ENCODE data around the gene PKN2.

The PKN2 gene
- total RNA-seq = 24.1 to 72.5 (median 41.0) reads per million in 17 experiments

DNA sequence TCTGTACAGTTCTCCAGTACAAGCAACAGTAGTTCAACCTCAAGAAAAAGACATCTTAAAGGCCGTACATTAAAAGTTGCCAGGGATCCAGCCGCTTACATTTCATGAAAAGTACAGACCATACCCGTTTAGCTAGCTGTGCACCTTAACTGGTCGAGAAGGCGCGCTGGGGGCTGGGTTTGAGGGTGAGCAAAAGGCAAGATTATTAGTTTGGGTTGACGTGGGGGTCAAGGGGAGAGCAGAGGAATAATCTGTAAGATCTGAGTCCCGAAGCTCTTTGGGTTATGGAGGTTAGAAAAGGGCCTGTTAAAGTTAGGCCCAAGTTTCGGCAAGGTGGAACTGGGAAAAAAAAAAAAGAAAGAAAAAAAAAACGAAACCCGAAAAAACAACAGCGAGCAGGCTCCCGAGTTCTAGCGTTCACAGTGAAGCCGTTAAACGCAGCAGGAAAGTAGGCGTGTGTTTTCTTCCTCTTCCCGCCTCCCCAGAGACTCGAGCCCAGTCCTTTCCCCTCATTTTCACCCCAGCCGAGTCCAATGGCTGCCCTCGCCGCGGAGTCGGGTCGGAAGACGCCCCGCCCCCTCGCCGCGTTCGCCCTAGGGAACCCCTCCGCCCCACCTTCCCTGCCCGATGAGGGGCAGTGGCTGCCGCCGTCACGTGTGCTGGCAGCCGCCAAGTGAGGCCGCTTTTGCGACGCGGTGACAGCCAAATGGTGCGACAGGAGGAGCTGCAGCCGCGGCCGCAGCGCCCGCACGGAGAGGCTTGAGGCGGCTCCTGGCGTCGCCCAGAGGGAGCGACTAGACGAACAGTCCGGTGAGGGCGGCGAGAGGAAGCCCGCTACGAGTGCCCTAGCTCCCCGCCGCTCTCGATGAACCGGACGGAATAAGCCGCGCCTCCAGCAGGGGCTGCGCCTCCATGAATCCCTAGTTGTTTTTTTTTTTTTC is at the start of gene PKN2:
PKN2 (plus strand) TSS at position 733 of the 941 bp plus-strand sequence. CDS start 308 bp downstream, outside the sequence.
- peak; percentile 99 to 100 (median 100) for DNase-seq

DNA sequence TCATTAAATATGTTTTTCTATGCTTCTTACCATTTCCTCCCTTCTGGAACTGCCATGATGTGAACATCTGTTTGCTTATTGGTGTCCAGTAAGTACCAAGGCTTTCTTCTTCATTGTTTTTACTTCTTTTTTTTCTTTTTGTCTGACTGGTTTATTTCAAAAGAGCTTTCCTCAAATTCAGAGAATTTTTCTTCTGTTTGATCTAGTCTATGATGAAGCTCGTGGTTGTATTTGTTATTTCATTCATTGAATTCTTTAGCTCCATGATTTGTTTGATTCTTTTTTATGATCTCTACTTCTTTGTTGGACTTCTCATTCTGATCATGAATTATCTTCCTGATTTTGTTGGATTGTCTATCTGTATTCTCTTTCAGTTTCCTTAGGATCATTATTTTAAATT is 49.5 kb upstream of the PKN2 start:
- DNase-seq = no peak

DNA sequence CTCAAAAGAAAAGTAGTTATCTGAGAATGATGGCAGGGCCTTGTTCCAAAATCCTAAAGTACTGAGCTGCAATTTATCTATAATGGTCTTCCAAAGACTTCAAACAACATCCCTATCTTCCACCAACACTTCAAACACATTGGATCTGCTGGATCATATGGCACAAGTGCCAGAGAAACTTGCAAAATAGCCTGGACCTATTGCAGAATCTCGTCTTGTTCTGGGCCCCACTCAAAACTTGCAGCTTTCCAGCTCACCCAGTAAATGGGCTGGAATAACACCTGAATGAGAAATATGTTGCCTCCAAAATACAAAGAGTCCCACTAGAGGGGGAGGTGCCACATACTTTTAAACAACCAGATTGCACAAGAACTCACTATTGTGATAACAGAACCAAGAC is 44.0 kb upstream of the PKN2 start:
- no peak for DNase-seq

DNA sequence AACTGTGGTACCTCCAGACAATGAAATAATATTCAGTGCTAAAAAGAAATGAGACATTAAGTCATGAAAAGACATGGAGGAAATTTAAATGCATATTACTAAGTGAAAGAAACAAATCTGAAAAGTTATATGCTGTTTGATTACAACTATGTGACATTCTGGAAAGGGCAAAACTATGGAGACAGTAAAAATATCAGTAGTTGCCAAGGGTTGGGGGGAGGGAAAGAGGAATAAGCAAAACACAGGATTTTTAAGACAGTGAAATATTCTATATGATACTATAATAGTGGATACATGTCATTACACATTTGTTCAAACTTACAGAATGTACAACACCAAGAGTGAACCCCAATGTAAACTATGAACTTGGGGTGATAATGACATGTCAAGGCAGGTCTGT is 38.2 kb upstream of the PKN2 start:
- DNase-seq = no peak

DNA sequence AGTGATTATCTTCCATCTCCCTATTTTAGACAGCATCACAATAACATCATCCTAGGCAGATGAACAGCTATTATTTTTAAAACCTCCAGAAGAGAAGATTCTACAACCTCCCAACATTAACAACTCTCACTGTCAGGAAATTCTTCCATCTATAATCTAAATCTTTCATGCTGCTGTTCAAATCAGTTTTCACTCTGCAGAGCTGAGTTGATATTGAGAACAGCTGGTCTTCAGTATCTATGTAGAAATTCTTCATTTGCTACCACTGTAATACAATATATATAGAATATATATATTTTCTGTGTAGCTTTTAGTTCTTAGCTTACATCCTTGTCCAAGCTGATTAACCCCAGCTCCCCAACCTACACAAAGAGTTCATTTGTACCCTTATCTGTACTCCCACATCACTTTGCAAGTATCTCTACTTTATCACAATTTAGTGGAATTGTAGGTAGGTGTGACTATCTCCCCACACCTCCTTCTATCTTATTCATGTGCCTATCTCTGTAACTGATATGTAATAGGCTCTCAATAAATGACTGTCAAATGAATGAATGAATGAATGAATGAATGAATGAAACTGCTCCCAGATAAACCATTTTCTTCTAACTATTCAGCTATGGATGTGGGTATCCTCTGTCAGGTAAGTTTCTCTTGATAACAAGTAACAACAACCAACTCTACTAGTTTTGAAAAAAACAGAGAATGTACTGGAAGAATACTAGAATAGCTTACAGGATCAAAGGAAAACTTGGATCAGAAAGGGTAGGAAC is 37.4 kb upstream of the PKN2 start:
- DNase-seq = no peak

DNA sequence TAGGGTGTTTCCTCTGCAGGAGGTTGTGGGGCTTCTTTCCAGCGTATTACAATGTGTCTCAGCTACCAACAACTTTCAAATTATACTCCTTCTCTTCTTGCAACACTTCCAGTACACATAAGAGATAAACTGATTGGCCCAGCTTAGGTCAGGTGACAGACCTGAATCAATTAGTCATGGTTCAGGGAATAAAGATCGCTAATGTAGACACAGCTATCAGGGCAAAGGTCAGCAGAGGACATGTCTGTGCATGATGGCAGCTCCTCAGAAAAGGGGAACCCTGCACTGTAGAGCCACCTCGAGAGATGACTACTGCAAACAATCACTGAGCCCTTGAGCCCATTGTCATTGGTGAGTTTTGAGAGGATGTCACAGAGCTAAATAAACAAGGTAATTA is 36.8 kb upstream of the PKN2 start:
- DNase-seq = peak; percentile 2 to 33 (median 10)

DNA sequence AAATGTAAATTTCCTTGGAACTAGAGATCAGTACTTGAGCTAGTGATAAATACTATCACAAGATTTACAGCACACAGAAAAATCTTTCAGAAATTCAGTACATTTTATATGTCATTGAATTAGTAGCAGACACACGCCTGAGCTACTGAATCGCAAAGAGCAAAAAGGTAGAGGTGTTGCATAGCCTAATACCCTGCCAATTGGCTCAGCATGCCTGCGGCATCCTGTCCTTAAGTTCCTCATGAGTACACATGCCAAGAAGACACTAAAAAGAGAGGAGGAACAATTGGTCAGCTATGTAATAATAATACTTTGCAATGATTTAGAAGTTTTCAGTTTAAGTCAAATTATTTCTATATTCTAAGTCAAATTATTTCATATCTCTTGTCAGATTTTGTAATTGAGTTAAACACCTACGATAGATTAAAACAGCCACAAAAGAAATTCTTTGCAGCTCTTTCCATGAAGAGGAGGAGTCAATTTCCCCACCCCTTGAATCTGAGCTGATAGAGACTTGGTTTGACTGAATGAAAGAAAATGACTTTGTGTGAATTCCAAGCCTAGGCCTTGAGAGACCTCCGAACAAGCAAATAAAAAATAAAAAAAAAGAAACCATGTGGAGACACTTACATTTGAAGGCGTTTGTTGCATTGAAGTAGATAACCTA is 36.2 kb upstream of the PKN2 start:
- no peak for DNase-seq

DNA sequence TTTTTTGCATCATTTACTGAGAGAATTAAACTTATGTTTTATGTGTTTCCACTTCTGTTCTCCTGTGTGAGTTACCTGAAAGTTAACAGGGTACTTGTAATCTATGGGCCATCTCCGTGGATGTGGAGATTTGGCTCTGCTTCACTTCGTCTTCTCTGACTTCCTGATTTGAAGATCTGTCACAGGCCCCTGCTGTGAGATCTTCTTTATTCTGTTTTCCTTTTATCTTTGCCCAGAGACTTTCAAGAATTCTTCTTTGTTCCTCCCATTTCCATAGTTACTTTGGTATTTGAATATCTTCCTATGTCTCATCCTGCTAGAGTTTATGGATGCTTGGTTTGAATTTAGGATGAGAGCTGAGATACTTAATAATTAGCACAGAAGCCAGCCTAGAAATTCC is 35.4 kb upstream of the PKN2 start:
- no peak for DNase-seq

DNA sequence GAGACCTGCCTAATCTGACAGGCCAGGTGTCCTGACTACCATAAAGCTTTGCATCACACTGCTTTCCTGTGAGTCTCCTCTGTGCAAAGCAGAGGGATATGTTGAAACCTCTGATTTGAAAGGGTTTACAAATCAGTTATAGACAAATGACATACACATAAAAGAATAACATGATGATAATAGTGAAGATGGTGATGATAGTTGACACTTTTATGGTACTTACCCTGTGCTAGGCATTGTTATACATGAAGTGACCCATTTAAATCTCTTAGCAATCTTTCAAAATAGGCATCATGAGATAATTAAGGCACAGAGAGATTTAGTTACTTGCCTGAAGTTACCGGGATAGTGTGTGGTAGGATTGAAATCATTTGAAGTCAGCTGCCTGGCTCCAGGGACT is 34.1 kb upstream of the PKN2 start:
- no peak for DNase-seq

DNA sequence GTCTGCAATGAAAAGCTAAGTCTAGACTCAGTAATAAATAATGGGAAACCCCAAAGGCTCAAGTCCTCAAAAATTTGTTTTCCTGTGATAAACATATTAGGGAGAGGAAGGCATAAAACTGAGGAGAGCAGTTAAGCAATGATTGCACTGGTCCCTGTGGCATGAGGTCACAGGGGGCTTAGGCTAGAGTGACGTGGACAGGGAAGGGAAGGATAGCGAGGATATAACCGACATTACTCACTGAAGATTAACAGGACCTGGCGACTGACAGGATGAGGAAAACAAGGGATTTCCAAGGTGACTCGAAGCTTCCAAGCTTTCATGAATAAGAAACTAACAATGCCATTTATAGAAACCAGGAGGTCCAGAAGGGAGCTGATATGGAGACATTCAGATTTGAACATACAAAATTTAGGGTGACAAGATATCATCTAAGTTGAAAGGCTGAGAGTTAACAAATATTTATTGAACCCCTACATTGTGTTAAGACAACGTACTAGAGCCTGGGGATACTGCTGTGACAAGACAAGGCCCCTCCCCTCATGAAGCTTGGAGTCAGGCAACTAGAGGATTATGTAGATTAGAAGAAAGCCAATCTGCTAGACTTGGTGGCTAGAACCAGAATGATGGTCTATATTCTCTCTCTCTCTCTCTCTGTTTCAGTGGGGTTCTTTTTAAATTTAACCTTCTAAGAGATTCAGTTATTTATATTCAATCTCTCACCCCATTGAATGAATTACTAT is 33.2 kb upstream of the PKN2 start:
- DNase-seq = no peak

DNA sequence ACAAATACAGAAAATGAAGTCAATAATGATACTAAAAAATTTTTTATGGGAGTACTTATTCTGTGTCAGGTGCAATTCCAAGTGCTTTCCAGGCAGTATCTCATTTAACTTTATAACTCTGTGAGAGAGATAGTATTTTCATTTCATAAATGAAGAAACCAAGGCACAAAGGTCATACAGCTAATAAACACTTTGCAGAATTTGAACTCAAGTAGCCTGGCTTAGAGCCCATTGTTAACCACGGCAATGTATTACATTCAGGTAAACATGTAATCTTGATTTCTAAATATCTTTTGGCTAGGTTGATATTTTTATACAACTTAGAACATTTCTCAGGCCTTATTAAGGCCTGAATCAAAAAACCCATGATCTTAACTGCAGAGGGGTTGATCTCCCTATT is 28.9 kb upstream of the PKN2 start:
- no peak for DNase-seq

DNA sequence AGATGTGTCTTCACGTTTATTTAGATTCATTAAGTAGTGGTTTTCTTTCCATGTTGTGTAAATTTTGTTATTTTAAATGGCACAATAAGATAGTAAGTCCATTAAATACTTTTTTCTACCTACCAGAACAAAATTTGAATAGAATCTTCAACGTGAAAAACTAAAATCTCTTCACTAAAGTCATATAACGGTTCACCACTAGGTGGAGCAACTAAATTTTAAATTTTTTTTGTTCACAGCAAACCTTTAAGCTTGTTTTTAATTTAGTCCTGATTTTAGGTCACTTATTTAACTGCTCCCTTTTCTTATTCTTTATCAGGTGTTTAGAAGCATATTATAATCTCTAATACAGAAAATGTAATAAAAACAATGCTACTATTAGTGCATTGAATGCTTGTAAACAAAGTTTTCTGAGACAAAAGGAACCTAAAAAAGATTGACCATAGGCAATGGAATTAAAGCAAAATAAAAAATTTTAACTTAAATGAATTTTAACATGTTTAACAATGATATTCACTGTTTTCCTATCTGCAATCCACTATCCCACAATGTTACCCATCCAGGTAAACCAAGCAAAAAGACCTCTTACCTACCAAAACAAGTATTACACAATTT is 28.3 kb upstream of the PKN2 start:
- DNase-seq = peak in 3 of 4 experiments; percentile 33 to 71 (median 57)

DNA sequence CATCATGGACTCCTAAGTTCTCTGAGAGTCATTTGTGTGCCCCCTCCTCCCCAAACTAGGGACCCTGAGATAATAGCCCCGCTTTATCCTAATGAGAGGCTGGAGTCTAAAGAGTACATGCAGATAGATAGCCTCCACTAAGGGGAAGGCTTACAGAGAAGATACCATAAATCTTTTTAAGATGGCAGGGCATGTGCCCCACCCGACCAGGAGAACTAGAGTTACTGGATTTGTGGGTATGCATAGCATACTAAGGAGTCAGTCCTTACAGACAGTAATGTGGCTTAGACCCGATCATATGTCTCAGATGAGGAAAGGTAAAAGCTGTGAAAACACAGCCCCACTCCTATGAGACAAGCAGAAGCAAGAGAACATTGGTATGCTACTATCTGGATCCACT is 25.7 kb upstream of the PKN2 start:
- DNase-seq = no peak

DNA sequence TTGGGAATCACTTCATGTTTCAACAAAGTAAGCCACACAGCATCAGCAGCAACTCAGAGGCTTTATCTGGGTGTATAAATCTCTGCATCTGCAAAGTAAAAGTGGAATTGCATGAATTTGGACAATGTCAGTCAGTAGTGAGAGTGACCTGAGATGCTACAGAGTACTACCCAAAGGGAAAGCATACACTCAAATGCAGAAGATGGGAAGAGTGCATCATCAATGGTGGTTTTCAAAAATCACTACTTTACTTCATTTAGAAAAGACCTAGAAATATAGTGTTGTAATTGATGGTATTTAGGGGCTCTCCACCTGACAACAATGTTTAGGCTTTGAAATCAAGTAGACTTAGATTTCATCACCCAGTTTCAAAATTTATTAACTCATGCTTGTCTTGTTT is 24.5 kb upstream of the PKN2 start:
- no peak for DNase-seq

DNA sequence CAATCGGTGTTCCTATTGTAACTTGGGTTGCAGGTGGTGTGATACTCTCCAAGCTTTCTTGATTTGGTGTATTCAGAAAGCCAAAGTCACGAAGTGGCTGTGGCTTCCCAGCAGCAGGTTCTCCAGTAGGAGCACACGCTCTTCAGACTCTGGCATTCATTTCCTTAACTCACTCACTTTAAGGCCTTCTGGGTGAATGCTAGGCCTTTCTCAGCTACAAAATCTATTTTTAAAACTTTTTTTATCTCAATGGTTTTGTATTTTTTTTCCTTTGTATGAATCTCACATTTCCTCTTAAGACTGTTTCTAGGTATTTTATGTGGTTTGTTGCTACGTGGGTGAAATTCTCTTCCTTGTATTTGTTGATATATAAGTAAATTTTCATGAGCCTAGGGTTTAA is 22.9 kb upstream of the PKN2 start:
- DNase-seq = peak in 1 of 4 experiments; percentile 10

DNA sequence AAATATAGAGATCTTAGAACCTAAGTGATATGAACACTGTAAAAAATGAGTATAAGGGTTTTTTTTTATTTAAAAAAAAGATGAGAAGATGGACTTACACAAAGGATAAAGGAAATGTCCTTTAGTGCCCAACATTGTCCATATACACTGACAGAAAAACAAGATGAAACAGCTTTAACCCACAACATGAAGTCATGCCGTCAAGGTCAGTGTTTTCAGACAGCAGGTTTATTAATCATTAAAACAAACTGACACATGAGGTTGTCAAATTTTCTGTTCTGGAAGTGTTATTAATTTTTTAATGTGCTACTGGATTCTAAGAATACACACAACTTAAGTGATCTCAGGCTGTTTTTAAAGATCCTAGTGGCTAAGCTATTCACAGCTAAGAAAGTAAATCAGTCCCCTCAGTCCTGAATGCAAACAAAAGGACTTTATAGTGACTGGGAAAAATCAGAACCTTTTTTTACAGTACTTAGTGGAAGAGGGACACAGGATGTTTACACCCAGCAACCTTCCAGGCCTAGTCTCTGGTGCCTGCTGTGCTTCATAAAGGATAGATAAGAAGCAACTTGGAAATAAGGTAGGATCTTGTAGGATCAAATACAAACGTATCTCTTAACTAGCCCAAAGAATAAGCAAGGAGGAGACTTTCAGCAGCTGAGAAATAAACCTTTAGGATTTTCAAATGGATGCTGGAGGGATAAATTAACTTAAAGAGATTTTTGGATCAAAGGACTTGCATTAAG is 21.9 kb upstream of the PKN2 start:
- no peak for DNase-seq

DNA sequence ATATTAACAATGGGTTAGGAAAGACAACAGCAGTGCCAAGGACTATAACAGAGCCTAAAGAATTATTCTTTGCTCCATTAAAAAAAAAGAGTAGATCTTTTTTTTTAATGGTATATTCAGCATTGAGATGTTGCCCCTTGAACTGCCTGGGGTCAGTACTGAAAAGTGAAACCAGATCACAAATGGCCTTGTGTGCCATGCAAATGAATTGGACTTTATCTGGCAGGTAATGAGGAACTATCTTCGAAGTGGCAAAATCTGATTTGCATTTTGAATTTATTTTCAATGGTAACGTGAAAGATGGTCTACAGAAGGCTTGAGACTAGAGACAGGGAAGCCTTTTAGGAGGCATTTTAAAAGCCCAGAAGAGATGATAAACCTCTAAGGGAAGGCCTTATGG is 21.4 kb upstream of the PKN2 start:
- no peak for DNase-seq

DNA sequence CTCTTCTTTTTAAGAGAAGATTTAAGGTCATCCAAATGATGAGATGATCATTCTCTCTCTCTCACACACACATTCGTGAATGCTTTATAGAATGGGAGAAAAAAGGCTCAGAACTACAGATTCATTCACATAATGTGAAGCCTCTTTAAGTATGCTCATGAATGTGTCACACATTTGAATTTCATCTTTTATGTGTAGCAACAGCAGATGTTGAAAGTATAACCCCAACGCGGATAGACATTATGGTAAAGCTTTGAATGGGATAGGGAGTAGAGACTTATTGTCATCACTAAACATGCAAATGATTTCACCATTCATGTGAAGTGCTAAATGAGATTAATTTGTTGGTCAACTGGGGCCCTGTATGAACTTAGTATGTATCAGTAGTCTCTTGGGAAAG is 15.7 kb upstream of the PKN2 start:
- no peak for DNase-seq

DNA sequence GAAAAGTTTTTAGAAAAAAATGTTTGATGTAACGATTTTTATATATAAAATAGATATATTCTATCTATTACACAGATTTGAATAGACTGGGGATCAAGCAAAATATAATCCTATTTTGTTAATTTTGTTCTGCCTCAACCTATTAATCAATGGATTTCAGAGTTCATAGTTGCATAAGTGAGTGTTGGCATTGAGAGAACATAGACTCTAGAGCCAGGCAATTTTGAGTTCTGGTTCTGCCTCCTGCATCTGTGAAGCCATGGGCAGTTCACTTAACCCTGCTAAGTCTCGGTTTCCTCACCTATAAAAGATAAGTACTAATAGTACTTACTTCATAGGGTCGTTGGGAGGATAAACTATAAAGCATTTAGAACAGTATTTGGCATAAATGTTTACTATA is 13.6 kb upstream of the PKN2 start:
- DNase-seq = no peak

DNA sequence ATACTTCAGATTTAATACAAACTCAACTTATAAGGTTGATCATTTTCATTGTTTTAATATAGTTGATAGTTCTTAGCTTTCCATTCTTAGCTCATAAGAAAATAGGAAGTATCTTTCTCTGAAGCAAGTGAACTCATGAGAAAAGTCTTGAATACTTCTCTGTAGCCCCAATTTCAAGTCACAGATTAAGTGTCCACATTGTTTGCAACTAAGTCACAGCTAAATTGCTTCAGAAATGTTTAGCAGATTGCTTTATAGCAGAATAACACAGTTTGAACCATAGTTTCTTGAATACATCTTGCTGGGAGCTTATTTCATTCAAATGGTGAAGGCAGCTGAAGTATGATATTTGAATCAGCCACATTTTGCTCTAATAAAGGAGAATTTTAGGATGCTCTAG is 10.6 kb upstream of the PKN2 start:
- DNase-seq = peak in 1 of 4 experiments; percentile 10

DNA sequence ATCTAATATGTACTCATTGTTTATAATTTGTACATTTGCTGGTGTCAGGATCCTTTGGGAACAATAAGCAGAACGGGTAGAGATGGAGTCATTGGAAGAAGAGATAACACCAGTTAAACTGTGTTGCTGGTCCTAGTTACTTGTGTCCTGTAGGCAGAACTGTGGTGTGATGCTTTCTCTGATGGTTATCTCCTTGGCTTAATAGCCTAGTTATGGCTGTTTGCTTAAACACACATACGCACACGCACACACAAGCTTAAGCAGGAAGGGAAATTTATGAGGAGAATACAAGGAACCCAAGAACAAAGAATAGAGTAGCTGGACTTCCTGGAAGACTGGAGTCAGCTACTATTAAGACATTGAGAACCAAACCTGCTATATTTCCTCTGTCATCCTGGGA is 5.7 kb upstream of the PKN2 start:
- no peak for DNase-seq

Measured in suppressor macrophage (primary cell).